HEK293T (cell line): Measurements from ENCODE around the gene PILRA.

Experiments
- CTCF ChIA-PET: fragments of 350-600 bp; formaldehyde crosslinking; extraction: SDS; loops from one replicate; lab custom pipeline; 2021; ENCODE audit warnings: antibody characterized with exemption, inconsistent platforms; lab: Yijun Ruan, JAX
- POLR2A ChIA-PET: fragments of 350-600 bp; formaldehyde crosslinking; extraction: SDS; loops from one replicate; lab custom pipeline; 2020; ENCODE audit warnings: antibody characterized with exemption, inconsistent platforms; lab: Yijun Ruan, JAX
- DNase-seq: peaks from one replicate; pipeline ENCODE4 v3.0.0; 2012; ENCODE audit warnings: mixed read lengths; ENCODE audit errors: extremely low spot score
- ARNT ChIP-seq: fragments of 450-650 bp; IDR thresholded peaks from 2 replicates; pipeline ENCODE4 v1.6.1; 2017; ENCODE audit warnings: mild to moderate bottlenecking
- BHLHE40 ChIP-seq: fragments of 450-650 bp; IDR thresholded peaks from 2 replicates; pipeline ENCODE4 v1.6.1; 2016; ENCODE audit warnings: mild to moderate bottlenecking, moderate library complexity, borderline replicate concordance
- CTBP1 ChIP-seq: fragments of 450-650 bp; IDR thresholded peaks from 2 replicates; pipeline ENCODE4 v1.6.1; 2016; ENCODE audit warnings: borderline replicate concordance
- ELF4 ChIP-seq: fragments of 450-650 bp; IDR thresholded peaks from 2 replicates; pipeline ENCODE4 v1.6.1; 2017; ENCODE audit warnings: antibody characterized with exemption
- FOXA1 ChIP-seq: fragments of 450-650 bp; IDR thresholded peaks from 2 replicates; pipeline ENCODE4 v1.6.1; 2016; ENCODE audit warnings: mild to moderate bottlenecking
- FOXK2 ChIP-seq: fragments of 450-650 bp; IDR thresholded peaks from 2 replicates; pipeline ENCODE4 v1.6.1; 2016; ENCODE audit warnings: mild to moderate bottlenecking
- FOXM1 ChIP-seq: fragments of 450-650 bp; IDR thresholded peaks from 2 replicates; pipeline ENCODE4 v1.6.1; 2017; ENCODE audit warnings: mild to moderate bottlenecking, borderline replicate concordance
- HDGF ChIP-seq: fragments of 450-650 bp; IDR thresholded peaks from 2 replicates; pipeline ENCODE4 v1.6.1; 2017; ENCODE audit warnings: antibody characterized with exemption, borderline replicate concordance
- L3MBTL2 ChIP-seq: fragments of 450-650 bp; conservative IDR thresholded peaks from 2 replicates; pipeline ENCODE4 v1.6.1; 2016; ENCODE audit warnings: mild to moderate bottlenecking
- LEF1 ChIP-seq: fragments of 450-650 bp; IDR thresholded peaks from 2 replicates; pipeline ENCODE4 v1.6.1; 2017; ENCODE audit warnings: mild to moderate bottlenecking, borderline replicate concordance
- NFRKB ChIP-seq: fragments of 450-650 bp; IDR thresholded peaks from 2 replicates; pipeline ENCODE4 v1.6.1; 2016; ENCODE audit warnings: mild to moderate bottlenecking, moderate library complexity
- SP1 ChIP-seq: fragments of 450-650 bp; IDR thresholded peaks from 2 replicates; pipeline ENCODE4 v1.6.1; 2017
- SUZ12 ChIP-seq: fragments of 450-650 bp; IDR thresholded peaks from 2 replicates; pipeline ENCODE4 v1.6.1; 2016; ENCODE audit warnings: mild to moderate bottlenecking
- TARDBP ChIP-seq: fragments of 450-650 bp; IDR thresholded peaks from 2 replicates; pipeline ENCODE4 v1.6.1; 2016
- ZNF384 ChIP-seq: fragments of 450-650 bp; IDR thresholded peaks from 2 replicates; pipeline ENCODE4 v1.6.1; 2016
- TF ChIP-seq, protein P1 (sequence below): fragments of 450-650 bp; IDR thresholded peaks from 2 replicates; pipeline ENCODE4 v1.6.1; 2016

Gene PILRA

DNA sequence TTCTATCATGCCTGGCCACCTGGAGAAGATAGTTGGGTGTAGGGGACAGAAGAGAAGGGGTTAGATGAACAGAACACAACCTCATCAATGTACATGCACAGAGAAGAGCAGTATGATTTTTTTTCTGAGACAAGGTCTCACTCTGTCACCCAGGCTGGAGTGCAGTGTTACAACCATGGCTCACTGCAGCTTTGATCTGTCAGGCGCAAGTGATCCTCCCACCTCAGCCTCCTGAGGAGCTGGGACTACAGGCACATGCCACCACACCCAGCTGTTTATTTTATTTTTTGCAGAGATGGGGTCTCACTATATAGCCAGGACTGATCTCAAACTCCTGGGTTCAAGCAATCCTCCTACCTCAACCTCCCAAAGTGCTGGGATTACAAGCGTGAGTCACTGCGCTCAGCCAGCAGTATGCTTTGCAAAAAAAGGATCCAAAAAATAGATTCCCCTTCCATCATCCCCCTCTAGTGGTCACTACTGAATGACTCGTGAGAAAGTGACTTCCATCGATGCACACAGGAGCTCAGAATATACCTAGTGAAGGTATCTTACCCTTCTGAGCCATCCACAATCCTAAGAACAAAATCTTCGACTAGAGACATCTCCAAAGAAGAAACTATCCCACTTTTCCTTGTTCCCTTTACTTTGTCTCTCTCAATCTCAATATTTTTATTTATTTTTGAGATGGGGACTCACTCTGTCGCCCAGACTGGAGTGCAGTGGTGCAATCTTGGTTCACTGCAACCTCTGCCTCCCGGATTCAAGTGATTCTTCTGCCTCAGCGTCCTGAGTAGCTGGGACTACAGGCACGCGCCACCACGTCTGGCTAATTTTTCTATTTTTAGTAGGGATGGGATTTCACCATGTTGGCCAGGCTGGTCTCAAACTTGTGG, 34.2 kb downstream of the PILRA start:
- no peak for TF ChIP-seq SUZ12
- no peak for TF ChIP-seq HDGF
- no peak for TF ChIP-seq SP1
- peak; percentile 75 for DNase-seq
- ChIA-PET POLR2A (interaction anchor here (1.7 kb wide), 1 partner anchor 21 kb away, joined by 8 read pairs; the partner anchor contains the start of gene ZCWPW1), CTCF (interaction anchor here (0.7 to 1.6 kb wide), 14 partner anchors 9 to 301 kb away, joined by 3 to 8 read pairs (median 4); partner anchors contain the start of genes AGFG2, PPP1R35 and ZCWPW1)

DNA sequence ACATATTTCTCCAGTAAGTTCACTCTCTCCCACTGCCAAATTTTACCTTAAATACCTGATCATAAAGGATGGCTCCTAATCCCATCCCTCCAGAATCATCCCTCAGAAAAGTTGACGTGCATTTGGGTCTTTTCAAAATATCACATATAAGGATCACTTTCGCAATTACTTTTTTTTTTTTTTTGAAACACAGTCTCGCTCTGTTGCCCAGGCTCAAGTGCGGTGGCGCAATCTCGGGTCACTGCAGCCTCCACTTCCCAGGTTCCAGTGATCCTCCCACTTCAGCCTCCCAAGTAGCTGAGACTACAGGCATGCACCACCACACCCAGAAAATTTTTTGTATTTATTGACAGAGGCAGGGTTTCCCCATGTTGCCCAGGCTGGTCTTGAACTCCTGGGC, 37.8 kb downstream of the PILRA start:
- no peak for DNase-seq
- POLR2A ChIA-PET: no interaction called here
- TF ChIP-seq FOXA1: no peak
- TF ChIP-seq, protein P1, sequence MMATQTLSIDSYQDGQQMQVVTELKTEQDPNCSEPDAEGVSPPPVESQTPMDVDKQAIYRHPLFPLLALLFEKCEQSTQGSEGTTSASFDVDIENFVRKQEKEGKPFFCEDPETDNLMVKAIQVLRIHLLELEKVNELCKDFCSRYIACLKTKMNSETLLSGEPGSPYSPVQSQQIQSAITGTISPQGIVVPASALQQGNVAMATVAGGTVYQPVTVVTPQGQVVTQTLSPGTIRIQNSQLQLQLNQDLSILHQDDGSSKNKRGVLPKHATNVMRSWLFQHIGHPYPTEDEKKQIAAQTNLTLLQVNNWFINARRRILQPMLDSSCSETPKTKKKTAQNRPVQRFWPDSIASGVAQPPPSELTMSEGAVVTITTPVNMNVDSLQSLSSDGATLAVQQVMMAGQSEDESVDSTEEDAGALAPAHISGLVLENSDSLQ: no peak
- no peak for TF ChIP-seq FOXM1
- no peak for TF ChIP-seq HDGF
- TF ChIP-seq SP1: no peak
- no peak for TF ChIP-seq BHLHE40
- no peak for TF ChIP-seq SUZ12
- TF ChIP-seq ARNT: no peak
- TF ChIP-seq L3MBTL2: no peak
- TF ChIP-seq FOXK2: no peak
- no peak for TF ChIP-seq ZNF384
- no peak for TF ChIP-seq NFRKB
- TF ChIP-seq CTBP1: no peak
- TF ChIP-seq LEF1: no peak
- TF ChIP-seq ELF4: no peak
- TF ChIP-seq TARDBP: no peak
- CTCF ChIA-PET: interaction anchor here (0.8 kb wide), 1 partner anchor 279 kb away, joined by 3 read pairs; no protein-coding TSS in a partner anchor

DNA sequence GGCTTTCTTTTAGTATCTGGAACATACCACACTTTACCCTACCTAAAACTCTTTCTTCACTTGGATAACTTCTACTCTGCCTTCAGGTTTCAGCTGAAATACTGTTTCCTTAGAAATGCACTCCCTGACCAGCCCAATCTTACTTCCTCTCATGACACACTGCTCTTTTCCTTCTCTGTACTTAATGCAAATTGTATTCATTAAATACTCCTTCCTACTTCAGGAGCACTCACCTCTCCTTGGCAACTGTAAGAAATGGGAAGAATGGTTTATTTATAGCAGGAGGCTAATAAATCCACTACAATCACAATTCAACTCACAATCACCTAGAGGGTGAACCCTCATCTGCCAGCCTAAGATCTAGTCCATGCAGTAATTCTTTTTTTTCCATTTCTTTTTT, 40.1 kb downstream of the PILRA start:
- DNase-seq: no peak
- ChIA-PET POLR2A (no interaction called here), CTCF (no interaction called here)
- no peak for TF ChIP-seq SUZ12
- TF ChIP-seq HDGF: no peak
- no peak for TF ChIP-seq CTBP1
- no peak for TF ChIP-seq FOXK2
- no peak for TF ChIP-seq TARDBP
- no peak for TF ChIP-seq LEF1
- no peak for TF ChIP-seq NFRKB
- TF ChIP-seq SP1: no peak
- no peak for TF ChIP-seq FOXM1
- TF ChIP-seq L3MBTL2: no peak
- TF ChIP-seq ELF4: no peak
- TF ChIP-seq FOXA1: no peak

DNA sequence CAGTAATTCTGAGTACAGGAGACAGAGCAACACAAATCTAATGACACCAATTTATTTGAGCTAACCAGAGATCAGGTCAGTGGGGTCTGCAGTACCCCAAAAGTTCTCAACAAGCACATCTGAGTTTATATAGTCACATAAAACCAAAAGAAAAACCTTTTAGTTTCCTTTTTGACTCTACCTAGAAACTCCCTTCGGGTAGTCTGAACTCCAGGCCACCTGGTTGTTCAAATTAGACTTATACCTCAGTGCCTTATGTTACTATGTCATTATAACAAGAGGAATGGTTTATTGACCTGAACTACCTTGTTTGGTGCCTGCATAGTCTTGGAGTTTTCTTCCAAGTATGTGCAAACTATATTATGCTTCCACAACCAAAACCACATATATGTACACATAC, 40.6 kb downstream of the PILRA start:
- no peak for TF ChIP-seq L3MBTL2
- no peak for TF ChIP-seq SP1
- no peak for TF ChIP-seq BHLHE40
- TF ChIP-seq NFRKB: no peak
- CTCF ChIA-PET: no interaction called here
- no peak for DNase-seq
- POLR2A ChIA-PET: no interaction called here

DNA sequence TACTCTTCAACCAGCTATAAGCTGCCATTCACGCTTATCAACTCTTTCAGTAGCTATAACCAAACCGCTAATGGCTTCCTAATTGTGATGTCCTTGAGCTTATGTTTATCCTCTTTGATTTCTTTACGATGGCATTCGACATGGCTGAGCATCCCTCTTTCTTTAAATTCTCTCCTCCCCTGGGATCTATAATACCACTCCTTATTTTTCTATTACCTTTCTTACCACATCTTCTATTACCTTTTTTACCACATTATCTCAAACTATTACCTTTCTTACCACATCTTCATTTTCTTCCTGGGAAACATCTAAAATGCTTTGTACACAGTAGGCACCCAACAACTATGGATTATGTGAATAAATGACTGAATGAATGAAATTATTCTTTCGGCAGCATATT, 42.2 kb downstream of the PILRA start:
- POLR2A ChIA-PET: interaction anchor here (2.3 kb wide), 1 partner anchor 13 kb away, joined by 13 read pairs; the partner anchor contains the start of gene ZCWPW1
- CTCF ChIA-PET: interaction anchor here (0.6 to 1.0 kb wide), 2 partner anchors 8 to 21 kb away, joined by 3 to 4 read pairs; no protein-coding TSS in a partner anchor
- DNase-seq: no peak
- TF ChIP-seq ELF4: no peak
- no peak for TF ChIP-seq NFRKB
- no peak for TF ChIP-seq HDGF
- no peak for TF ChIP-seq FOXA1
- no peak for TF ChIP-seq ARNT
- no peak for TF ChIP-seq TARDBP
- no peak for TF ChIP-seq LEF1
- TF ChIP-seq FOXK2: no peak
- TF ChIP-seq, protein P1: no peak
- TF ChIP-seq FOXM1: no peak
- TF ChIP-seq L3MBTL2: no peak

DNA sequence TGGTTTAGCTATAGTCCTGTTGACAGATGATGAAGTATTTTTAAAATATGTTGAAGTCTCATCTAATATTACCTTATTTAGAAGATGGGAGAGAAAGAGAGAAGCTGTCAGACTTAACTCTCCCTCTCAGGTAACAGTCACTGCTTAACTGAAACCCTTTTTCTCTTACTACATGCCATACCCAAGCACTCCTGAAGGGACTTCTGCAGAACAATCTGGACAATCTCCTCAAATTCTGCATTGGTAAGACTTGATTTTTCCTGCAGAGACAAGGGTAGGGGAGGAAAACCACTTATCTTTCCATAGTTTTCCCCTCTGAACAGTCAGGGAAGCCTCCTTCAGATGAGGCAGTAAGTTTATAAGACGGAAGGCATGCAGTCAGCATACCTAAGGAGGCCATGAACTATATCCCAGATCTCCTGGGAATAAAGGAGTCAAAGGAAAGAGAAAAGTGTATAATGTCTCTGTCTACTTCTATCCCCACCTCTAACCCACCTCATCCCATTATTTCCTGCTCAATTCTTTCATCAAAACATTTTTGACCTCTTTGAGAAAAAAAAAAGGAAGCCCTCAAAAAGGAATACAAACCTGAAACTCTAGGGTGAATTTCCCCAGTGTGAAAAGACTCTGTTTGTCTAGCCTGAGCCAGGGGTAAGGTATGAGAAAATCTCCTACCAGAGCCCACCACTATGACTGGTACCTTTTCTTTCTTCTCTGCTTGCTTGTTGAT, 45.8 kb downstream of the PILRA start:
- DNase-seq: no peak
- POLR2A ChIA-PET: interaction anchor here (2.7 kb wide), 1 partner anchor 10 kb away, joined by 13 read pairs; the partner anchor contains the start of gene ZCWPW1
- CTCF ChIA-PET: no interaction called here
- TF ChIP-seq ZNF384 (no peak), SP1 (no peak), CTBP1 (no peak), NFRKB (no peak), SUZ12 (no peak), HDGF (no peak), ARNT (no peak), L3MBTL2 (no peak), FOXK2 (no peak), LEF1 (no peak), FOXM1 (no peak), ELF4 (no peak), TARDBP (no peak), BHLHE40 (no peak), FOXA1 (no peak)
- TF ChIP-seq, protein P1: no peak
